Stomach smooth muscle (tissue), 2 donors: ENCODE results near the gene WNT7B.

Source experiments
- H3K27ac ChIP-seq: one replicate; pipeline ENCODE4 v1.7.0; 2013; ENCODE audit warnings: mild to moderate bottlenecking, low read length, inconsistent platforms
- H3K27me3 ChIP-seq, 2 donors: one replicate each; pipeline ENCODE4 v1.7.0; 2013; ENCODE audit warnings: low read length in 2 of 2; ENCODE audit not compliant: insufficient read depth in 2 of 2, control insufficient read depth in 1 of 2
- H3K36me3 ChIP-seq, 2 donors: one replicate each; pipeline ENCODE4 v1.7.0; 2013; ENCODE audit warnings: low read length in 2 of 2; ENCODE audit not compliant: control insufficient read depth in 2 of 2, insufficient read depth in 2 of 2
- H3K4me1 ChIP-seq: one replicate; pipeline ENCODE4 v1.7.0; 2013; ENCODE audit warnings: low read length; ENCODE audit not compliant: control insufficient read depth, insufficient read depth
- H3K4me3 ChIP-seq, 2 donors: one replicate each; pipeline ENCODE4 v1.7.0; 2013; ENCODE audit warnings: low read length in 2 of 2
- H3K9ac ChIP-seq, 2 donors: one replicate each; pipeline ENCODE4 v1.7.0; 2013; ENCODE audit warnings: low read length in 2 of 2, mild to moderate bottlenecking in 1 of 2
- H3K9me3 ChIP-seq, 2 donors: one replicate each; pipeline ENCODE4 v1.7.0; 2013; ENCODE audit warnings: low read length in 2 of 2; ENCODE audit not compliant: control insufficient read depth in 2 of 2
- donor health status: healthy.
- donor health status: Pancreatic carcinoma.

Gene WNT7B

GRCh38 chr22:45891471-45891995 is 85.4 kb downstream of the WNT7B start:
- H3K4me3 ChIP-seq: no peak overlapping the region
- H3K27ac ChIP-seq: no peak overlapping the region
- no peaks in the 10 kb centered on the region for H3K36me3 ChIP-seq
- H3K9ac ChIP-seq: no peak overlapping the region
- H3K4me1 ChIP-seq: no peaks in the 10 kb centered on the region
- H3K9me3 ChIP-seq: no peaks in the 10 kb centered on the region
- H3K27me3 ChIP-seq: peaks cover 28 to 32% of the 10 kb centered on the region in 2 donors

- no peaks in the 10 kb centered on the region for H3K36me3 ChIP-seq
- H3K9ac ChIP-seq: no peak overlapping the region
- H3K27ac ChIP-seq: no peak overlapping the region
- peaks cover 31 to 32% of the 10 kb centered on the region in 2 donors for H3K27me3 ChIP-seq
- no peaks in the 10 kb centered on the region for H3K4me1 ChIP-seq
- no peak overlapping the region for H3K4me3 ChIP-seq
- no peaks in the 10 kb centered on the region for H3K9me3 ChIP-seq
Measured at GRCh38 chr22:45891021-45891421, 85.9 kb downstream of the WNT7B start.

GRCh38 chr22:45890351-45890635 is 86.7 kb downstream of the WNT7B start:
- H3K27me3 ChIP-seq: peaks cover 31 to 34% of the 10 kb centered on the region in 2 donors
- no peak overlapping the region for H3K4me3 ChIP-seq
- H3K36me3 ChIP-seq: no peaks in the 10 kb centered on the region
- no peak overlapping the region for H3K9ac ChIP-seq
- H3K27ac ChIP-seq: no peak overlapping the region
- H3K4me1 ChIP-seq: no peaks in the 10 kb centered on the region
- H3K9me3 ChIP-seq: no peaks in the 10 kb centered on the region

- H3K27me3 ChIP-seq: peaks cover 31 to 34% of the 10 kb centered on the region in 2 donors
- H3K9me3 ChIP-seq: no peaks in the 10 kb centered on the region
- no peaks in the 10 kb centered on the region for H3K4me1 ChIP-seq
- H3K4me3 ChIP-seq: no peak overlapping the region
- no peak overlapping the region for H3K9ac ChIP-seq
- H3K36me3 ChIP-seq: no peaks in the 10 kb centered on the region
- H3K27ac ChIP-seq: no peak overlapping the region
Measured at GRCh38 chr22:45889539-45890350, 87.2 kb downstream of the WNT7B start.

GRCh38 chr22:45889093-45889538 is 87.8 kb downstream of the WNT7B start:
- H3K27me3 ChIP-seq: peaks cover 33 to 36% of the 10 kb centered on the region in 2 donors
- H3K9ac ChIP-seq: no peak overlapping the region
- H3K27ac ChIP-seq: no peak overlapping the region
- H3K36me3 ChIP-seq: no peaks in the 10 kb centered on the region
- no peak overlapping the region for H3K4me3 ChIP-seq
- H3K4me1 ChIP-seq: no peaks in the 10 kb centered on the region
- H3K9me3 ChIP-seq: no peaks in the 10 kb centered on the region

- Histone ChIP-seq H3K27me3 (peaks cover 31 to 39% of the 10 kb centered on the region in 2 donors), H3K9me3 (no peaks in the 10 kb centered on the region), H3K27ac (no peak overlapping the region), H3K4me1 (no peaks in the 10 kb centered on the region), H3K36me3 (no peaks in the 10 kb centered on the region), H3K9ac (no peak overlapping the region), H3K4me3 (no peak overlapping the region)
Measured at GRCh38 chr22:45888221-45889092, 88.5 kb downstream of the WNT7B start.

GRCh38 chr22:45887202-45888131 is 89.5 kb downstream of the WNT7B start:
- Histone ChIP-seq H3K27me3 (peaks cover 27 to 33% of the 10 kb centered on the region in 2 donors), H3K9me3 (no peaks in the 10 kb centered on the region), H3K36me3 (no peaks in the 10 kb centered on the region), H3K27ac (no peak overlapping the region), H3K4me3 (no peak overlapping the region), H3K4me1 (no peaks in the 10 kb centered on the region), H3K9ac (no peak overlapping the region)

- Histone ChIP-seq H3K27me3 (peaks cover 28 to 38% of the 10 kb centered on the region in 2 donors), H3K4me1 (no peaks in the 10 kb centered on the region), H3K27ac (no peak overlapping the region), H3K9ac (no peak overlapping the region), H3K4me3 (no peak overlapping the region), H3K9me3 (no peaks in the 10 kb centered on the region), H3K36me3 (no peaks in the 10 kb centered on the region)
Measured at GRCh38 chr22:45886540-45886939, 90.4 kb downstream of the WNT7B start.

GRCh38 chr22:45885941-45886395 is 91.0 kb downstream of the WNT7B start:
- no peak overlapping the region for H3K27ac ChIP-seq
- H3K27me3 ChIP-seq: peaks cover 33 to 41% of the 10 kb centered on the region in 2 donors
- no peak overlapping the region for H3K4me3 ChIP-seq
- no peak overlapping the region for H3K9ac ChIP-seq
- H3K36me3 ChIP-seq: no peaks in the 10 kb centered on the region
- H3K9me3 ChIP-seq: no peaks in the 10 kb centered on the region
- H3K4me1 ChIP-seq: no peaks in the 10 kb centered on the region
